ENCODE data around the gene TIGD1. TPM values are rescaled to one million over a fixed set of nuclear protein-coding genes. Genes with fewer than 3 reads are reported as not detected.

Gene TIGD1
- total and polyA plus RNA-seq, 2 experiments from 2014 or later, result 7.6 to 9.3 TPM

DNA sequence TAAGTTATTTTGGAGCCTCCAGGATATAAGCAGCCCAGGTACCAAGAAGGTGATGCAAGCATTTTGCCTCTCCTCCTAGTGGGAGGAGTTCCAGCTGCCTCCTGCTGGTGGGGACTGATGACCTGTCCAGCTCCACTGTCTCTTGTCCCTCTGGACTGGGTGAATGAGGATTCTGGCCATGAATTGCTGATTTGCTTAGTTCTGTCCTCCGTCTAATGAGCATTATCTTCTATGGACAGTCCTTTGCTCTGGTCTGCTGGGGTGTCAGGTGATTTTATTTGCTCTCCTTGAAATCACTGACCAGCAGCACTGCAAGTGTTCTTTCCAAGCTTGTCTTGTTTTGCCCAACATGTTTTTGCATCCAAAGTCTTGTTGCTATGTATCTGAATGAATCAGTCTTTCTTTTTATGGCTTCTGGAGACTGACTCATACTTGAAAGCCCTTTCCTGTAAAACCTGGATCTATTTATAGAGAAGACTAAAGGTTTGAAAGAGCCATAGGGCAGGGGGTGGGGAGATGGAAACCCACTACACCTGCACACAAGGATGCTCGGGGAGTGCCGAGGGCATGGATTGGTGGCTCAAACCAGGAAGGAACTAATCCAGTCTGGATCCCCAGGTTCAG, 42.5 kb upstream of the TIGD1 start:
- no peaks in the 10 kb centered on the region for H4K20me1 ChIP-seq (replicated peaks; ENCODE audit: insufficient read depth)
- H3K4me2 ChIP-seq, result no peak overlapping the region
- peaks cover 8% of the 10 kb centered on the region for H3K4me1 ChIP-seq (ENCODE audit: insufficient read depth)
- H3K27ac ChIP-seq (ENCODE audit: low read depth), result no peak overlapping the region
- no peak overlapping the region for H2AFZ ChIP-seq
- 0 out of 2 replicates have a peak, but pooled peaks cover 8% of the 10 kb centered on the region for H3K9me2 ChIP-seq (ENCODE audit: insufficient read depth)
- no peak overlapping the region for H3K4me3 Mint-ChIP-seq
- no peak overlapping the region for H3K4me3 ChIP-seq
- ATAC-seq (no peak), DNase-seq (ENCODE audit: low spot score) (no peak)
- H3K4me1 Mint-ChIP-seq, result peaks cover 14% of the 10 kb centered on the region
- H3K36me3 ChIP-seq (ENCODE audit: insufficient read depth), result no peaks in the 10 kb centered on the region
- no peaks in the 10 kb centered on the region for H3K79me2 ChIP-seq (replicated peaks; ENCODE audit: insufficient read depth)
- H3K27ac Mint-ChIP-seq, result no peak overlapping the region
- no peak for TF ChIP-seq STAT1 (IDR thresholded peaks at IDR 0.05; ENCODE audit: unreplicated experiment)
- TF ChIP-seq, protein P1, sequence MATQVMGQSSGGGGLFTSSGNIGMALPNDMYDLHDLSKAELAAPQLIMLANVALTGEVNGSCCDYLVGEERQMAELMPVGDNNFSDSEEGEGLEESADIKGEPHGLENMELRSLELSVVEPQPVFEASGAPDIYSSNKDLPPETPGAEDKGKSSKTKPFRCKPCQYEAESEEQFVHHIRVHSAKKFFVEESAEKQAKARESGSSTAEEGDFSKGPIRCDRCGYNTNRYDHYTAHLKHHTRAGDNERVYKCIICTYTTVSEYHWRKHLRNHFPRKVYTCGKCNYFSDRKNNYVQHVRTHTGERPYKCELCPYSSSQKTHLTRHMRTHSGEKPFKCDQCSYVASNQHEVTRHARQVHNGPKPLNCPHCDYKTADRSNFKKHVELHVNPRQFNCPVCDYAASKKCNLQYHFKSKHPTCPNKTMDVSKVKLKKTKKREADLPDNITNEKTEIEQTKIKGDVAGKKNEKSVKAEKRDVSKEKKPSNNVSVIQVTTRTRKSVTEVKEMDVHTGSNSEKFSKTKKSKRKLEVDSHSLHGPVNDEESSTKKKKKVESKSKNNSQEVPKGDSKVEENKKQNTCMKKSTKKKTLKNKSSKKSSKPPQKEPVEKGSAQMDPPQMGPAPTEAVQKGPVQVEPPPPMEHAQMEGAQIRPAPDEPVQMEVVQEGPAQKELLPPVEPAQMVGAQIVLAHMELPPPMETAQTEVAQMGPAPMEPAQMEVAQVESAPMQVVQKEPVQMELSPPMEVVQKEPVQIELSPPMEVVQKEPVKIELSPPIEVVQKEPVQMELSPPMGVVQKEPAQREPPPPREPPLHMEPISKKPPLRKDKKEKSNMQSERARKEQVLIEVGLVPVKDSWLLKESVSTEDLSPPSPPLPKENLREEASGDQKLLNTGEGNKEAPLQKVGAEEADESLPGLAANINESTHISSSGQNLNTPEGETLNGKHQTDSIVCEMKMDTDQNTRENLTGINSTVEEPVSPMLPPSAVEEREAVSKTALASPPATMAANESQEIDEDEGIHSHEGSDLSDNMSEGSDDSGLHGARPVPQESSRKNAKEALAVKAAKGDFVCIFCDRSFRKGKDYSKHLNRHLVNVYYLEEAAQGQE (IDR thresholded peaks at IDR 0.05; ENCODE audit: unreplicated experiment), result no peak
- TF ChIP-seq, protein P2, sequence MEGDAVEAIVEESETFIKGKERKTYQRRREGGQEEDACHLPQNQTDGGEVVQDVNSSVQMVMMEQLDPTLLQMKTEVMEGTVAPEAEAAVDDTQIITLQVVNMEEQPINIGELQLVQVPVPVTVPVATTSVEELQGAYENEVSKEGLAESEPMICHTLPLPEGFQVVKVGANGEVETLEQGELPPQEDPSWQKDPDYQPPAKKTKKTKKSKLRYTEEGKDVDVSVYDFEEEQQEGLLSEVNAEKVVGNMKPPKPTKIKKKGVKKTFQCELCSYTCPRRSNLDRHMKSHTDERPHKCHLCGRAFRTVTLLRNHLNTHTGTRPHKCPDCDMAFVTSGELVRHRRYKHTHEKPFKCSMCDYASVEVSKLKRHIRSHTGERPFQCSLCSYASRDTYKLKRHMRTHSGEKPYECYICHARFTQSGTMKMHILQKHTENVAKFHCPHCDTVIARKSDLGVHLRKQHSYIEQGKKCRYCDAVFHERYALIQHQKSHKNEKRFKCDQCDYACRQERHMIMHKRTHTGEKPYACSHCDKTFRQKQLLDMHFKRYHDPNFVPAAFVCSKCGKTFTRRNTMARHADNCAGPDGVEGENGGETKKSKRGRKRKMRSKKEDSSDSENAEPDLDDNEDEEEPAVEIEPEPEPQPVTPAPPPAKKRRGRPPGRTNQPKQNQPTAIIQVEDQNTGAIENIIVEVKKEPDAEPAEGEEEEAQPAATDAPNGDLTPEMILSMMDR (conservative IDR thresholded peaks at IDR 0.05; ENCODE audit: low read depth in 2 of 2), result peak in 1 of 2 experiments; percentile 19; a peak in 2 of 4 replicates
- no peaks in the 10 kb centered on the region for H3F3A ChIP-seq (replicated peaks; ENCODE audit: low read depth)
- peaks cover 2% of the 10 kb centered on the region for H3K27me3 Mint-ChIP-seq (ENCODE audit: insufficient read depth, low read depth, poor library complexity)
- no peaks in the 10 kb centered on the region for H3K27me3 ChIP-seq (ENCODE audit: insufficient read depth)
- peaks cover 8% of the 10 kb centered on the region; the same call in 2 of the 3 replicates for H3K9me3 Mint-ChIP-seq
- H3K36me3 Mint-ChIP-seq (ENCODE audit: low read depth), result peaks cover 6% of the 10 kb centered on the region; the same call in 2 of the 3 replicates

DNA sequence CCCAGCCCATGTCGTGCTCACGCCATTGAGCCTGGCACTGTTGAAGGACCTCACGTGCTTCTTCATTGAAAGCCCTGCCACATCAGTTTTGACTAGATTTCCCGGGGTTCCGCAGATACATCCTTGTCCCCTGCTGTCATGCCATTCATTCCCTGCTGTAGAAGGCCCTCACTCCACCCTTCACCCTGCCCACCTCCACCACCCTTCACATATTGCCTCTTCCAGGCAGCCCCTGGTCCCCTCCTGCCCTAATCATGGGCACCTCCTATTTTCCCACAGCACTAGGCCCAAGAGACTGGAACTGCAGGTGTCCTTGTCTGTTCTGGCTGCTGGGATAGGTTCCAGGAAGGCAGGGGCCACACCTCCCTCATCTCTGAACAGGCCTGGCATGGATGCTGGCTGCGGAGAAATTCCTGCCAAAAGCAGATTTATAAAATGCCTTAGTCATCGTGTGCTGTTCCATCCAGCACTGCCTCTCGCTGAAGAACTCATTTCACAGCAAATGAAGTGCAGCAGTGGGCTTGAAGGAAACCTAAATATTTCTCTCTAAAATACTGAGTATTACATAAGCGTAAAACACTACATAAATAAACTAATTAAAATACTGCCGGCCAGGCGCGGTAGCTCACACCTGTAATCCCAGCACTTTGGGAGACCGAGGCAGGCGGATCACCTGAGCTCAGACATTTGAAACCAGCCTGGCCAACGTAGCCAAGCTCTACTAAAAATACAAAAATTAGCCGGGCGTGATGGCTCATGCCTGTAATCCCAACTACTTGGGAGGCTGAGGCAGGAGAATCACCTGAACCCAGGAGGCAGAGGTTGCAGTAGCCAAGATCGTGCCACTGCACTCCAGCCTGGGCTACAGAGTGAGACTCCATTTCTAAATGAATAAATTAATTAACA, 38.6 kb upstream of the TIGD1 start:
- DNase-seq (ENCODE audit: low spot score), result no peak
- H3K79me2 ChIP-seq (replicated peaks; ENCODE audit: insufficient read depth), result no peaks in the 10 kb centered on the region
- Mint-ChIP-seq H3K4me1 (peaks cover 25% of the 10 kb centered on the region), H3K4me3 (no peak overlapping the region), H3K27me3 (ENCODE audit: insufficient read depth, low read depth, poor library complexity) (peaks cover 2% of the 10 kb centered on the region), H3K27ac (0 out of 2 replicates have a peak overlapping the region, but pooled peaks have one; percentile 38), H3K36me3 (ENCODE audit: low read depth) (peaks cover 13% of the 10 kb centered on the region; the same call in 2 of the 3 replicates), H3K9me3 (peaks cover 8% of the 10 kb centered on the region; the same call in 2 of the 3 replicates)
- no peaks in the 10 kb centered on the region for H4K20me1 ChIP-seq (replicated peaks; ENCODE audit: insufficient read depth)
- H3K36me3 ChIP-seq (ENCODE audit: insufficient read depth), result no peaks in the 10 kb centered on the region
- no peak overlapping the region for H3K4me2 ChIP-seq
- no peaks in the 10 kb centered on the region for H3F3A ChIP-seq (replicated peaks; ENCODE audit: low read depth)
- 0 out of 2 replicates have a peak, but pooled peaks cover 8% of the 10 kb centered on the region for H3K9me2 ChIP-seq (ENCODE audit: insufficient read depth)
- no peaks in the 10 kb centered on the region for H3K27me3 ChIP-seq (ENCODE audit: insufficient read depth)
- H2AFZ ChIP-seq, result no peak overlapping the region
- peaks cover 8% of the 10 kb centered on the region for H3K4me1 ChIP-seq (ENCODE audit: insufficient read depth)
- no peak for ATAC-seq
- no peak overlapping the region for H3K4me3 ChIP-seq
- H3K27ac ChIP-seq (ENCODE audit: low read depth), result no peak overlapping the region
- TF ChIP-seq EZH2 (IDR thresholded peaks at IDR 0.05; ENCODE audit: low read depth, unreplicated experiment) (no peak), NANOG (IDR thresholded peaks at IDR 0.05; ENCODE audit: borderline replicate concordance) (no peak), JUNB (IDR thresholded peaks at IDR 0.05; ENCODE audit: unreplicated experiment) (no peak), ZNF114 (CRISPR knock-in tag; IDR thresholded peaks at IDR 0.05) (no peak), STAT1 (IDR thresholded peaks at IDR 0.05; ENCODE audit: unreplicated experiment) (no peak), EZH2phosphoT487 (IDR thresholded peaks at IDR 0.05; ENCODE audit: unreplicated experiment) (no peak), POLR2AphosphoS5 (IDR thresholded peaks at IDR 0.05; ENCODE audit: low read depth) (no peak), ZNF331 (CRISPR knock-in tag; IDR thresholded peaks at IDR 0.05; ENCODE audit: low read depth) (no peak), CREB1 (CRISPR knock-in tag; IDR thresholded peaks at IDR 0.05; ENCODE audit: low read depth) (no peak)
- TF ChIP-seq, protein P3, sequence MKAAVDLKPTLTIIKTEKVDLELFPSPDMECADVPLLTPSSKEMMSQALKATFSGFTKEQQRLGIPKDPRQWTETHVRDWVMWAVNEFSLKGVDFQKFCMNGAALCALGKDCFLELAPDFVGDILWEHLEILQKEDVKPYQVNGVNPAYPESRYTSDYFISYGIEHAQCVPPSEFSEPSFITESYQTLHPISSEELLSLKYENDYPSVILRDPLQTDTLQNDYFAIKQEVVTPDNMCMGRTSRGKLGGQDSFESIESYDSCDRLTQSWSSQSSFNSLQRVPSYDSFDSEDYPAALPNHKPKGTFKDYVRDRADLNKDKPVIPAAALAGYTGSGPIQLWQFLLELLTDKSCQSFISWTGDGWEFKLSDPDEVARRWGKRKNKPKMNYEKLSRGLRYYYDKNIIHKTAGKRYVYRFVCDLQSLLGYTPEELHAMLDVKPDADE (IDR thresholded peaks at IDR 0.05), result no peak
- TF ChIP-seq, protein P1 (IDR thresholded peaks at IDR 0.05; ENCODE audit: unreplicated experiment), result no peak

Measured in GM23338 (cell line).